Mesenchymal stem cell (in vitro differentiated cells and primary cell): ENCODE data around the gene ZIC4.

Source experiments
- DNase-seq: peaks from one replicate; pipeline ENCODE4 v3.0.0-alpha.2; 2013
- H2AFZ ChIP-seq: one replicate; pipeline ENCODE4 v1.6.1; 2013; ENCODE audit warnings: low read depth, mild to moderate bottlenecking, control low read depth, inconsistent platforms, low read length, moderate library complexity
- H2AK5ac ChIP-seq: 2 replicates; pipeline ENCODE4 v1.6.1; 2013; ENCODE audit warnings: low read length, moderate library complexity, mild to moderate bottlenecking, inconsistent platforms; ENCODE audit not compliant: severe bottlenecking
- H2BK120ac ChIP-seq: one replicate; pipeline ENCODE4 v1.6.1; 2013; ENCODE audit warnings: low read depth, mild to moderate bottlenecking, inconsistent platforms, low read length, moderate library complexity
- H2BK12ac ChIP-seq, 2 experiments: one replicate each; pipeline ENCODE4 v1.6.1; 2013; ENCODE audit warnings: inconsistent platforms in 2 of 2, low read length in 2 of 2, mild to moderate bottlenecking in 2 of 2, moderate library complexity in 2 of 2, control low read depth in 1 of 2
- H2BK15ac ChIP-seq: one replicate; pipeline ENCODE4 v1.6.1; 2013; ENCODE audit warnings: mild to moderate bottlenecking, low read depth, inconsistent platforms; ENCODE audit not compliant: poor library complexity, severe bottlenecking
- H2BK5ac ChIP-seq: 2 replicates; pipeline ENCODE4 v1.6.1; 2013; ENCODE audit warnings: low read depth, mild to moderate bottlenecking, low read length, control low read depth, inconsistent platforms; ENCODE audit not compliant: poor library complexity, severe bottlenecking
- H3K14ac ChIP-seq, 2 experiments: one replicate each; pipeline ENCODE4 v1.6.1; 2013; ENCODE audit warnings: inconsistent platforms in 2 of 2, low read length in 2 of 2, control low read depth in 1 of 2, mild to moderate bottlenecking in 1 of 2, moderate library complexity in 1 of 2
- H3K18ac ChIP-seq, 2 experiments: one replicate each; pipeline ENCODE4 v1.6.1; 2013; ENCODE audit warnings: inconsistent platforms in 2 of 2, low read length in 2 of 2, control low read depth in 1 of 2, low read depth in 1 of 2, mild to moderate bottlenecking in 1 of 2
- H3K23ac ChIP-seq, 2 experiments: one replicate each; pipeline ENCODE4 v1.6.1; 2013; ENCODE audit warnings: inconsistent platforms in 2 of 2, low read length in 2 of 2, mild to moderate bottlenecking in 2 of 2, moderate library complexity in 2 of 2, control low read depth in 1 of 2
- H3K27ac ChIP-seq: 2 replicates; pipeline ENCODE4 v1.5.1; 2013; ENCODE audit warnings: mild to moderate bottlenecking, moderate library complexity, low read length, control low read depth, inconsistent platforms; ENCODE audit not compliant: poor library complexity, severe bottlenecking
- H3K27me3 ChIP-seq, 2 experiments: 2 replicates each; pipeline versions ENCODE4 v1.6.1 to v1.7.0; 2013; ENCODE audit warnings: low read length in 2 of 2, mild to moderate bottlenecking in 2 of 2, moderate library complexity in 2 of 2, control low read depth in 1 of 2, inconsistent platforms in 1 of 2; ENCODE audit not compliant: control insufficient read depth in 1 of 2, insufficient read depth in 1 of 2
- H3K36me3 ChIP-seq, 2 experiments: 2 replicates each; pipeline versions ENCODE4 v1.6.1 to v1.7.0; 2013; ENCODE audit warnings: low read length in 2 of 2, control low read depth in 1 of 2, inconsistent platforms in 1 of 2, low read depth in 1 of 2, mild to moderate bottlenecking in 1 of 2; ENCODE audit not compliant: insufficient read depth in 2 of 2, control insufficient read depth in 1 of 2
- H3K4ac ChIP-seq, 2 experiments: one replicate each; pipeline ENCODE4 v1.6.1; 2013; ENCODE audit warnings: inconsistent platforms in 2 of 2, low read length in 2 of 2, mild to moderate bottlenecking in 2 of 2, moderate library complexity in 2 of 2, control low read depth in 1 of 2, low read depth in 1 of 2
- H3K4me1 ChIP-seq: 2 replicates; pipeline ENCODE4 v1.6.1; 2013; ENCODE audit warnings: low read depth, low read length, control low read depth; ENCODE audit not compliant: control insufficient read depth, insufficient read depth
- H3K4me2 ChIP-seq: 2 replicates; pipeline ENCODE4 v1.6.1; 2013; ENCODE audit warnings: low read length, mild to moderate bottlenecking, inconsistent platforms; ENCODE audit not compliant: poor library complexity, severe bottlenecking
- H3K4me3 ChIP-seq, 2 experiments: 2 replicates each; pipeline versions ENCODE4 v1.5.1 to v1.7.0; 2013; ENCODE audit warnings: low read length in 2 of 2, mild to moderate bottlenecking in 2 of 2, control low read depth in 1 of 2, low read depth in 1 of 2; ENCODE audit not compliant: insufficient read depth in 1 of 2
- H3K79me1 ChIP-seq: replicated peaks from 2 replicates; pipeline ENCODE4 v1.6.1; 2013; ENCODE audit warnings: mild to moderate bottlenecking, control low read depth, low read length, inconsistent platforms; ENCODE audit not compliant: poor library complexity, severe bottlenecking
- H3K9ac ChIP-seq: 2 replicates; pipeline ENCODE4 v1.7.0; 2013; ENCODE audit warnings: mild to moderate bottlenecking, low read length, moderate library complexity
- H3K9me3 ChIP-seq: 2 replicates; pipeline ENCODE4 v1.7.0; 2013; ENCODE audit warnings: mild to moderate bottlenecking, low read length; ENCODE audit not compliant: control insufficient read depth
- H4K8ac ChIP-seq: one replicate; pipeline ENCODE4 v1.6.1; 2013; ENCODE audit warnings: inconsistent platforms, mild to moderate bottlenecking, low read length, moderate library complexity
- H4K91ac ChIP-seq: one replicate; pipeline ENCODE4 v1.6.1; 2013; ENCODE audit warnings: mild to moderate bottlenecking, low read length, inconsistent platforms
- WGBS: methylation state at CpG from one replicate; pipeline ENCODE4 v1.1.7; 2013; ENCODE audit warnings: mixed read lengths; 5-methylcytosine and 5-hydroxymethylcytosine counted together

ZIC4 gene

DNA sequence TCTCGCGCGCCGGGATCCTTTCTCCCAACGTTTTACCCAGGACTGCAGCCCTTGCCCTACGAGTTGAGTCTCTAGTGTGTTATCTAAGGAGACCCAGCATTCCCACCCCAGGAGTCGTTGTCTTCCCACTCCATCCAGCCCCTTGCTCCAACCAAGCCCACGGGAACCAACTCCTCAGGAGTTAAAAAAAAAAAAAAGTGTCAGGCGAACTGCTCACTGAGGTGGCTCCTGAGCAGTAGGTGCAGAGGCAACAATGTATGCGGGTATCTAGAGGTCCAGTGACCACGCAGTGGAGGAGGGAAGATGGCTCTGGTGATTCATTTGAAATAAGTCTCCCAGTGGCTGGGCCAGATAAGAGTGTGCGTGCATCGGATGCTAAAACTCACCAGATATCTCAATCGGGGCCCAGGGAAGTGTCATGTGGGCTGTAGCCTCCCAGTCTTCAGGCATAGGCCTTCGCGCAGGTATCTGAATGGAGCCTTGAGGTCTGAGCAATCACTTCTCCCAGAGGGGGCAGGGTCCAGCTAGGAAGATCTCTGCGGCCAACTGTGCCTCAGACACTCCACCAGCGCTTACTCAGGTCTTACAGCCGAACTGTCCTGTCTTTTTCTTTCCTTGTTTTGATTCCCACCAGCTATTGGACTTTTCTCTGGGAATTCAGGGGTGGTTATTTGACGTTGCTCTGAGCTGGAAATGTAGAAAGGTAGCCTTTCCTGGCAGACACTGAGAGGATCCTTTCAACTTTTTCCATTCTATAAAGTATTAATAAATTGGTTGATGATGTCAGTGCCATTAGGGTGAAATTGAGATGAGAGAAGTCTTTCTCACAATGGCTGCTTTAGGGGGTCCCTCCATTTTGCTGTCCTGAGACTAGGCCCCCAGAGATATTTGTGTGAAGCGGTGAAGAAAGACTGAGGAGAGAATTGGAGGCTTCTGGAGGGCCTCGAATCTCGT, 21.0 kb downstream of the ZIC4 start:
- H3K4me3 ChIP-seq: no peak overlapping the region
- no peak overlapping the region for H3K18ac ChIP-seq
- no peak overlapping the region for H2BK12ac ChIP-seq
- H3K9me3 ChIP-seq: peaks cover 11% of the 10 kb centered on the region
- no peak overlapping the region for H2AK5ac ChIP-seq
- no peak overlapping the region for H3K23ac ChIP-seq
- H2AFZ ChIP-seq: no peak overlapping the region
- DNase-seq: no peak
- H2BK5ac ChIP-seq: no peak overlapping the region
- 22% methylated on average over 19 of the region's 23 CpGs for WGBS
- H3K9ac ChIP-seq: no peak overlapping the region
- no peak overlapping the region for H2BK15ac ChIP-seq
- peaks cover 0 to 9% of the 10 kb centered on the region in 2 experiments for H3K36me3 ChIP-seq
- no peak overlapping the region for H3K4me2 ChIP-seq
- no peak overlapping the region for H3K4ac ChIP-seq
- peaks cover 24 to 99% of the 10 kb centered on the region in 2 experiments for H3K27me3 ChIP-seq
- H4K8ac ChIP-seq: no peak overlapping the region
- H4K91ac ChIP-seq: no peak overlapping the region
- no peaks in the 10 kb centered on the region for H3K4me1 ChIP-seq
- H3K27ac ChIP-seq: no peak overlapping the region
- H3K14ac ChIP-seq: no peak overlapping the region
- H3K79me1 ChIP-seq: peaks cover 1% of the 10 kb centered on the region
- no peak overlapping the region for H2BK120ac ChIP-seq

- DNase-seq: no peak
- no peak overlapping the region for H2BK120ac ChIP-seq
- H3K4me2 ChIP-seq: no peak overlapping the region
- no peak overlapping the region for H2BK12ac ChIP-seq
- no peak overlapping the region for H3K4me3 ChIP-seq
- H3K79me1 ChIP-seq: peaks cover 1% of the 10 kb centered on the region
- WGBS: 17% methylated on average over 25 of the region's 27 CpGs
- H3K36me3 ChIP-seq: peaks cover 0 to 9% of the 10 kb centered on the region in 2 experiments
- no peak overlapping the region for H3K14ac ChIP-seq
- no peak overlapping the region for H4K91ac ChIP-seq
- no peak overlapping the region for H2AFZ ChIP-seq
- H2AK5ac ChIP-seq: no peak overlapping the region
- no peak overlapping the region for H3K23ac ChIP-seq
- no peak overlapping the region for H2BK15ac ChIP-seq
- H3K27me3 ChIP-seq: peaks cover 26 to 99% of the 10 kb centered on the region in 2 experiments
- no peak overlapping the region for H3K9ac ChIP-seq
- H3K4me1 ChIP-seq: no peaks in the 10 kb centered on the region
- no peak overlapping the region for H3K27ac ChIP-seq
- H4K8ac ChIP-seq: no peak overlapping the region
- H3K9me3 ChIP-seq: peaks cover 6% of the 10 kb centered on the region
- no peak overlapping the region for H2BK5ac ChIP-seq
- H3K4ac ChIP-seq: no peak overlapping the region
- no peak overlapping the region for H3K18ac ChIP-seq
Measured at GRCh38 chr3:147384210-147385058, 21.9 kb downstream of the ZIC4 start.

GRCh38 chr3:147383617-147384016, 22.7 kb downstream of the ZIC4 start:
- 18% methylated on average over 5 of the region's 6 CpGs for WGBS
- H3K4me2 ChIP-seq: no peak overlapping the region

GRCh38 chr3:147381596-147381995, 24.7 kb downstream of the ZIC4 start:
- no peak overlapping the region for H4K91ac ChIP-seq
- no peak overlapping the region for H3K4me3 ChIP-seq
- H2BK15ac ChIP-seq: no peak overlapping the region
- 15% methylated on average over 6 of the region's 6 CpGs for WGBS
- H2AK5ac ChIP-seq: no peak overlapping the region
- H3K9me3 ChIP-seq: peaks cover 6% of the 10 kb centered on the region
- peaks cover 0 to 4% of the 10 kb centered on the region in 2 experiments for H3K36me3 ChIP-seq
- H2BK5ac ChIP-seq: no peak overlapping the region
- no peak overlapping the region for H2BK12ac ChIP-seq
- no peak overlapping the region for H3K4me2 ChIP-seq
- H3K79me1 ChIP-seq: no peaks in the 10 kb centered on the region
- no peak overlapping the region for H3K4ac ChIP-seq
- H3K27me3 ChIP-seq: peaks cover 38 to 99% of the 10 kb centered on the region in 2 experiments
- H3K9ac ChIP-seq: no peak overlapping the region
- peaks cover 6% of the 10 kb centered on the region for H3K4me1 ChIP-seq
- no peak overlapping the region for H4K8ac ChIP-seq
- H3K14ac ChIP-seq: no peak overlapping the region
- H2AFZ ChIP-seq: no peak overlapping the region
- H3K18ac ChIP-seq: no peak overlapping the region
- no peak overlapping the region for H2BK120ac ChIP-seq
- H3K23ac ChIP-seq: no peak overlapping the region
- H3K27ac ChIP-seq: no peak overlapping the region
- DNase-seq: no peak

More at GRCh38 chr3:147383617-147384016, 22.7 kb downstream of the ZIC4 start:
- Histone ChIP-seq H3K27me3 (peaks cover 30 to 99% of the 10 kb centered on the region in 2 experiments), H4K91ac (no peak overlapping the region), H3K4me3 (no peak overlapping the region), H2BK15ac (no peak overlapping the region), H3K4ac (no peak overlapping the region), H2AK5ac (no peak overlapping the region), H3K23ac (no peak overlapping the region), H3K4me1 (no peaks in the 10 kb centered on the region), H3K79me1 (peaks cover 1% of the 10 kb centered on the region), H3K14ac (no peak overlapping the region), H3K18ac (no peak overlapping the region), H3K27ac (no peak overlapping the region), H3K36me3 (peaks cover 0 to 9% of the 10 kb centered on the region in 2 experiments), H2AFZ (no peak overlapping the region), H2BK5ac (no peak overlapping the region), H3K9me3 (peaks cover 6% of the 10 kb centered on the region), H3K9ac (no peak overlapping the region), H2BK120ac (no peak overlapping the region), H4K8ac (no peak overlapping the region), H2BK12ac (no peak overlapping the region)
- no peak for DNase-seq
